Measurements from ENCODE around the gene KIAA0040. TPM values are rescaled to one million over a fixed set of nuclear protein-coding genes. Genes with fewer than 3 reads are reported as not detected.

Gene KIAA0040
- total RNA-seq, 4 donors from 2014 or later = 12.3 to 22.1 (median 16.3) TPM

DNA sequence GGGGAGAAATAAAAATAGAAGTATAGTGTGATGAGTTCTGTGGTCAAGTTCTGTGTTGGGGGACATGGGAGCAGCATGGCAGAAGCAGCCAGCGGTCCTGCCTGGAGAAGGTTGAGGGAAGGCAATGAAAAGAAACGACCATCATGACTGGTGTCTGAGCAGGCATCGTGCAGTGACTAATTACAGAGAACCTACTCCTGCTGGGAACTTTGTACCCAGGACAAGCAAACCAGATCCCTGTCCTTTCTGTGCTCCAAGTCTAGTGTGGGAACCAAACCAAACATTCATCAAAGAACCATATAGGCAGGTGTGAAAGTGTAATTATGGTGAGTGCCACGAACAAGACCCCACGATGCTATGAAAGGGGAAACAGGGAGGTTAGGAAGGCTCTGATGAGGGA lies 25.8 kb downstream of the KIAA0040 start:
- no peak for DNase-seq
- Histone ChIP-seq H3K27me3 (no peaks in the 10 kb centered on the region), H3K4me1 (no peaks in the 10 kb centered on the region), H3K27ac (no peak overlapping the region), H3K36me3 (no peaks in the 10 kb centered on the region), H3K4me3 (no peak overlapping the region), H3K9me3 (no peaks in the 10 kb centered on the region)
- intact Hi-C loops (cut with DNase I; ENCODE audit: low total_unique reads) = no loop called here
- TF ChIP-seq, protein P1, sequence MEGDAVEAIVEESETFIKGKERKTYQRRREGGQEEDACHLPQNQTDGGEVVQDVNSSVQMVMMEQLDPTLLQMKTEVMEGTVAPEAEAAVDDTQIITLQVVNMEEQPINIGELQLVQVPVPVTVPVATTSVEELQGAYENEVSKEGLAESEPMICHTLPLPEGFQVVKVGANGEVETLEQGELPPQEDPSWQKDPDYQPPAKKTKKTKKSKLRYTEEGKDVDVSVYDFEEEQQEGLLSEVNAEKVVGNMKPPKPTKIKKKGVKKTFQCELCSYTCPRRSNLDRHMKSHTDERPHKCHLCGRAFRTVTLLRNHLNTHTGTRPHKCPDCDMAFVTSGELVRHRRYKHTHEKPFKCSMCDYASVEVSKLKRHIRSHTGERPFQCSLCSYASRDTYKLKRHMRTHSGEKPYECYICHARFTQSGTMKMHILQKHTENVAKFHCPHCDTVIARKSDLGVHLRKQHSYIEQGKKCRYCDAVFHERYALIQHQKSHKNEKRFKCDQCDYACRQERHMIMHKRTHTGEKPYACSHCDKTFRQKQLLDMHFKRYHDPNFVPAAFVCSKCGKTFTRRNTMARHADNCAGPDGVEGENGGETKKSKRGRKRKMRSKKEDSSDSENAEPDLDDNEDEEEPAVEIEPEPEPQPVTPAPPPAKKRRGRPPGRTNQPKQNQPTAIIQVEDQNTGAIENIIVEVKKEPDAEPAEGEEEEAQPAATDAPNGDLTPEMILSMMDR (IDR thresholded peaks at IDR 0.05) = no peak
- TF ChIP-seq POLR2A (IDR thresholded peaks at IDR 0.05) = no peak

DNA sequence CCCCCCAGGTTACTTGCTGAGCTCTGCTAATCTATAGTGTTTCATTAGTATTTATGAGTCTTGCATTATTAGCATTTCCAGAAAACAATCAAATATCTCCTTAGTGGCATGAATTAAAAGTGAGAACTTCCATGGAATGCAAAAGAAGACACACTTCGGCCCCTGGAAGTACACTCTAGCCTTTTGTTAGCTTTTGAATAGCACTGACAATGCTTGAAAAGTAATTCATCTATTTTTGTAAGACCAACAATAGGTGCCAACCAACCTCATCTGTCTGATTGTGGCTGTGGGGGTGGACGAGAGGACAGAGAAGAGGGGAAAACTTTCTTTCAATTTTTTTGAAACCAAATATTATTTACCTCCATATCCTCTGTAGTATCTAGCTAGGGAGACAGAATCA lies 27.8 kb downstream of the KIAA0040 start:
- H3K27me3 ChIP-seq = no peaks in the 10 kb centered on the region
- TF ChIP-seq, protein P1 (IDR thresholded peaks at IDR 0.05) = no peak
- TF ChIP-seq POLR2A (IDR thresholded peaks at IDR 0.05) = no peak
- DNase-seq = no peak
- no peaks in the 10 kb centered on the region for H3K4me1 ChIP-seq
- H3K27ac ChIP-seq = no peak overlapping the region
- H3K36me3 ChIP-seq = no peaks in the 10 kb centered on the region
- H3K9me3 ChIP-seq = no peaks in the 10 kb centered on the region
- intact Hi-C loops (cut with DNase I; ENCODE audit: low total_unique reads) = no loop called here
- no peak overlapping the region for H3K4me3 ChIP-seq

DNA sequence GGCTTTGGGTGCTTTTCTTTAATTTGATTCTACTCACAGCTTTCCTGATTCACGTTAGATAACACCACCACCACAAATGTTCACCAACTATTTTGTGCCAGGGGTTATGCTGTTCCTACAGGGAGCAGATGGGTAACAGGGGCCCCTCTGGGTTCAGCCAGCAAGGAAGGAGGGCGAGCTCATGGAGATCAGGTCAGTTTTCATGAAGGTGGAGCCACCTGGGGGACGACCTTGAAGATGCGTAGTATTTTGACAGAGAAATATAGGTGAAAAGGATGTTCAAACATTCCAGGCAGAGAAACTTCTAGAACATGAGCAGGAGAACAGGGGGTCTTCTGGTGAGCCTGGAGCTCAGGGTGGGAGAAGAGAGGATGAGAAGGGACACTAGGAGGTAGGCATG lies 28.9 kb downstream of the KIAA0040 start:
- TF ChIP-seq, protein P1 (IDR thresholded peaks at IDR 0.05) = no peak
- no peak for TF ChIP-seq POLR2A (IDR thresholded peaks at IDR 0.05)
- Histone ChIP-seq H3K4me3 (no peak overlapping the region), H3K27ac (no peak overlapping the region), H3K36me3 (no peaks in the 10 kb centered on the region), H3K27me3 (no peaks in the 10 kb centered on the region), H3K9me3 (no peaks in the 10 kb centered on the region), H3K4me1 (no peaks in the 10 kb centered on the region)
- intact Hi-C loops (cut with DNase I; ENCODE audit: low total_unique reads) = no loop called here
- DNase-seq = no peak

DNA sequence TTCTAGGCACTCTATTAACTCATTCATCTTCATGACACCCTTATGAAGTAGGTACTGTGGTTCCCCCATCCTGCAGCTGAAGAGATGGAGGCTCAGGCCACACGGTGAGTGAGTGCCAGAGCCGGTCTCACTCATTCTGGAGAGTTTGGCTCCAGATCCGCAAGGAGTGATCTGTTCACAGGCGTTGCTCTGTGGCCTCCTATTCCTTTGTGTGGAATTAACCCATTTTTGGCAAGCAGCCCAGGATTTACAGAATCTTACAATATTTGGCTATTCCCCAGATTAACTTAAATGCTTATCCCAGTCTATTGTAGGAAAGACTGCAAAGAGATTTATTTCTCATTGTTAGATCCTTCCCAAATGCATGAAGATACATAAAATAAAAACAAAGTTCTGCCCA lies 29.6 kb downstream of the KIAA0040 start:
- no peak for DNase-seq
- TF ChIP-seq POLR2A (IDR thresholded peaks at IDR 0.05) = no peak
- TF ChIP-seq, protein P1 (IDR thresholded peaks at IDR 0.05) = no peak
- no peaks in the 10 kb centered on the region for H3K36me3 ChIP-seq
- intact Hi-C loops (cut with DNase I; ENCODE audit: low total_unique reads) = no loop called here
- no peak overlapping the region for H3K4me3 ChIP-seq
- H3K27me3 ChIP-seq = no peaks in the 10 kb centered on the region
- H3K27ac ChIP-seq = no peak overlapping the region
- no peaks in the 10 kb centered on the region for H3K9me3 ChIP-seq
- no peaks in the 10 kb centered on the region for H3K4me1 ChIP-seq

DNA sequence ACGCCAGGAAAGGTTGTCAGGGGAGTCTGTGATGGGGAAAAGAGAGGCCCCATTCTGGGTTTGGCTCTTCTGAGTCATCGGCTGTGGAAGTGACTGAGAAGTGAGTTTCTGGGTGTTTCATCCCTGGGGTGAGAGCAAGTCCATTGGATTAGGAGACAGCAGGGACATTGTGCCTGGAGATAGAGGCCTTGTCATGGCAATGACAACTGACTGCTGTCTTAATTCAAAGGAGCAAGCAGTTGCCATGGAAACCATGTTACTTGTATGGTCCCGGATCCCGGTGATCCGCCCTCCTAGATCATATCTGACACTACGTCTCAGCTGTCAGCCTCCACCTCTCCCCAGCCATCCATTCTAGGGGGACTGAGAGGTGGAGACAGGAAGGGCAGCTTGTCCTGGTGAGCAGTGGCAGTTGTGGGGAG lies 34.4 kb downstream of the KIAA0040 start:
- no peak overlapping the region for H3K27ac ChIP-seq
- intact Hi-C loops (cut with DNase I; ENCODE audit: low total_unique reads) = loop anchor here (5.0 to 10.0 kb wide), 2 partner anchors 57 to 164 kb away; no protein-coding TSS in a partner anchor
- H3K9me3 ChIP-seq = no peaks in the 10 kb centered on the region
- no peaks in the 10 kb centered on the region for H3K27me3 ChIP-seq
- H3K4me1 ChIP-seq = no peaks in the 10 kb centered on the region
- H3K4me3 ChIP-seq = no peak overlapping the region
- DNase-seq = no peak
- H3K36me3 ChIP-seq = no peaks in the 10 kb centered on the region
- TF ChIP-seq, protein P1 (IDR thresholded peaks at IDR 0.05) = no peak
- TF ChIP-seq POLR2A (IDR thresholded peaks at IDR 0.05) = no peak
